ENCODE measurements around the gene PHC3. TPM values are rescaled to one million over a fixed set of nuclear protein-coding genes. Genes with fewer than 3 reads are reported as not detected.
A peak's percentile ranks its signal among the peaks of the same experiment; 100 is the strongest.

The PHC3 gene
- total and polyA plus RNA-seq, 2 of the 13 experiments (the other 11 are each of a cell fraction or from before 2014, with no cell fraction given) = 24.1 to 49.0 TPM

DNA sequence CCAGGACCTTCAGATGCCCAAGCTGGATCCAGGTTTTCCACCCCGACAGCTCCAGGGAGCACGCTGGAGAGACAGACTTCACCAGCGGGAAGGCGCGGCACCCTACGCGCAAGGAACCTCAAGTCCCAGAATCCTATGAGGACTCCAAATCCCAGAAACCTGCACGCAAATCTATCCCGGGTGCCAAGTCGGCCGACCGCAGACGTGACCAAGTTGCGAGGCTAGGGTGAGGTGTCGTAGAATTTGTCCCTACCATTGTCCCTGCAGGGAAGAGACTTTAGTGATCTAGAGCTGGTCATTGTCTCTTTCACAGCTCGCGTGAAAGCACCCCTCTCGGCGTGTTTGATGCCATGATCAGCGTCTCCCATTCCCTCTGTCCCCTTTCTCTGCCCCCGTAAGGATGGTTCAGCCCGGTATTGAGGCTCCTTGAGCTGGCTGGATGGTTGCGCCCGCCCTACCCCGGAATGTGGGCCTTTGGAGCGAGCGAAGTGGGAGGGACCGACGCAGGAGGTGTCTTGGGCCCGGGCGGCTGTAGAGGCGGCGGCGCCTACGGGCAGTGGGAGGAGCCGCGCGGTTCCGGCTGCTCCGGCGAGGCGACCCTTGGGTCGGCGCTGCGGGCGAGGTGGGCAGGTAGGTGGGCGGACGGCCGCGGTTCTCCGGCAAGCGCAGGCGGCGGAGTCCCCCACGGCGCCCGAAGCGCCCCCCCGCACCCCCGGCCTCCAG lies 40.6 kb upstream of the PHC3 start, which contains the start of gene PRKCI (continued):
- peak; percentile 46; the same call in 1 of the 2 replicates for TF ChIP-seq PHF20 (CRISPR knock-in tag; IDR thresholded peaks at IDR 0.05)
- no peak for TF ChIP-seq RFXAP (CRISPR knock-in tag; IDR thresholded peaks at IDR 0.05; ENCODE audit: borderline replicate concordance)
- TF ChIP-seq, protein P1, sequence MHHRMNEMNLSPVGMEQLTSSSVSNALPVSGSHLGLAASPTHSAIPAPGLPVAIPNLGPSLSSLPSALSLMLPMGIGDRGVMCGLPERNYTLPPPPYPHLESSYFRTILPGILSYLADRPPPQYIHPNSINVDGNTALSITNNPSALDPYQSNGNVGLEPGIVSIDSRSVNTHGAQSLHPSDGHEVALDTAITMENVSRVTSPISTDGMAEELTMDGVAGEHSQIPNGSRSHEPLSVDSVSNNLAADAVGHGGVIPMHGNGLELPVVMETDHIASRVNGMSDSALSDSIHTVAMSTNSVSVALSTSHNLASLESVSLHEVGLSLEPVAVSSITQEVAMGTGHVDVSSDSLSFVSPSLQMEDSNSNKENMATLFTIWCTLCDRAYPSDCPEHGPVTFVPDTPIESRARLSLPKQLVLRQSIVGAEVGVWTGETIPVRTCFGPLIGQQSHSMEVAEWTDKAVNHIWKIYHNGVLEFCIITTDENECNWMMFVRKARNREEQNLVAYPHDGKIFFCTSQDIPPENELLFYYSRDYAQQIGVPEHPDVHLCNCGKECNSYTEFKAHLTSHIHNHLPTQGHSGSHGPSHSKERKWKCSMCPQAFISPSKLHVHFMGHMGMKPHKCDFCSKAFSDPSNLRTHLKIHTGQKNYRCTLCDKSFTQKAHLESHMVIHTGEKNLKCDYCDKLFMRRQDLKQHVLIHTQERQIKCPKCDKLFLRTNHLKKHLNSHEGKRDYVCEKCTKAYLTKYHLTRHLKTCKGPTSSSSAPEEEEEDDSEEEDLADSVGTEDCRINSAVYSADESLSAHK (CRISPR knock-in tag; IDR thresholded peaks at IDR 0.05; ENCODE audit: borderline replicate concordance) = no peak
- TF ChIP-seq DMAP1 (CRISPR knock-in tag; IDR thresholded peaks at IDR 0.05) = 0 out of 2 replicates have a peak, but pooled peaks have one; percentile 43
- no peak; the same call in none of the 2 replicates for TF ChIP-seq ZNF350 (CRISPR knock-in tag; IDR thresholded peaks at IDR 0.05; ENCODE audit: borderline replicate concordance, low read depth)
- TF ChIP-seq GZF1 (CRISPR knock-in tag; IDR thresholded peaks at IDR 0.05) = no peak
- no peak for TF ChIP-seq ZNF678 (CRISPR knock-in tag; IDR thresholded peaks at IDR 0.05)
- TF ChIP-seq, protein P2, sequence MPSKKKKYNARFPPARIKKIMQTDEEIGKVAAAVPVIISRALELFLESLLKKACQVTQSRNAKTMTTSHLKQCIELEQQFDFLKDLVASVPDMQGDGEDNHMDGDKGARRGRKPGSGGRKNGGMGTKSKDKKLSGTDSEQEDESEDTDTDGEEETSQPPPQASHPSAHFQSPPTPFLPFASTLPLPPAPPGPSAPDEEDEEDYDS (CRISPR knock-in tag; IDR thresholded peaks at IDR 0.05) = peak; percentile 72
- TF ChIP-seq ZNF616 (CRISPR knock-in tag; IDR thresholded peaks at IDR 0.05; ENCODE audit: low read depth) = no peak
- TF ChIP-seq, protein P3, sequence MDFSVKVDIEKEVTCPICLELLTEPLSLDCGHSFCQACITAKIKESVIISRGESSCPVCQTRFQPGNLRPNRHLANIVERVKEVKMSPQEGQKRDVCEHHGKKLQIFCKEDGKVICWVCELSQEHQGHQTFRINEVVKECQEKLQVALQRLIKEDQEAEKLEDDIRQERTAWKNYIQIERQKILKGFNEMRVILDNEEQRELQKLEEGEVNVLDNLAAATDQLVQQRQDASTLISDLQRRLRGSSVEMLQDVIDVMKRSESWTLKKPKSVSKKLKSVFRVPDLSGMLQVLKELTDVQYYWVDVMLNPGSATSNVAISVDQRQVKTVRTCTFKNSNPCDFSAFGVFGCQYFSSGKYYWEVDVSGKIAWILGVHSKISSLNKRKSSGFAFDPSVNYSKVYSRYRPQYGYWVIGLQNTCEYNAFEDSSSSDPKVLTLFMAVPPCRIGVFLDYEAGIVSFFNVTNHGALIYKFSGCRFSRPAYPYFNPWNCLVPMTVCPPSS (IDR thresholded peaks at IDR 0.05) = no peak
- no peak for TF ChIP-seq MXD4 (CRISPR knock-in tag; IDR thresholded peaks at IDR 0.05)
- no peak; the same call in 1 of the 2 replicates for TF ChIP-seq REPIN1 (CRISPR knock-in tag; IDR thresholded peaks at IDR 0.05; ENCODE audit: borderline replicate concordance, low read depth)
- no peak; the same call in 1 of the 2 replicates for TF ChIP-seq ZBTB3 (CRISPR knock-in tag; IDR thresholded peaks at IDR 0.05; ENCODE audit: borderline replicate concordance, low read depth)
- TF ChIP-seq ZMAT3 (CRISPR knock-in tag; conservative IDR thresholded peaks at IDR 0.05) = no peak; the same call in 1 of the 2 replicates
- no peak for TF ChIP-seq ZNF12 (CRISPR knock-in tag; IDR thresholded peaks at IDR 0.05)
- no peak for TF ChIP-seq FOXM1 (CRISPR knock-in tag; IDR thresholded peaks at IDR 0.05)
- TF ChIP-seq, protein P4, sequence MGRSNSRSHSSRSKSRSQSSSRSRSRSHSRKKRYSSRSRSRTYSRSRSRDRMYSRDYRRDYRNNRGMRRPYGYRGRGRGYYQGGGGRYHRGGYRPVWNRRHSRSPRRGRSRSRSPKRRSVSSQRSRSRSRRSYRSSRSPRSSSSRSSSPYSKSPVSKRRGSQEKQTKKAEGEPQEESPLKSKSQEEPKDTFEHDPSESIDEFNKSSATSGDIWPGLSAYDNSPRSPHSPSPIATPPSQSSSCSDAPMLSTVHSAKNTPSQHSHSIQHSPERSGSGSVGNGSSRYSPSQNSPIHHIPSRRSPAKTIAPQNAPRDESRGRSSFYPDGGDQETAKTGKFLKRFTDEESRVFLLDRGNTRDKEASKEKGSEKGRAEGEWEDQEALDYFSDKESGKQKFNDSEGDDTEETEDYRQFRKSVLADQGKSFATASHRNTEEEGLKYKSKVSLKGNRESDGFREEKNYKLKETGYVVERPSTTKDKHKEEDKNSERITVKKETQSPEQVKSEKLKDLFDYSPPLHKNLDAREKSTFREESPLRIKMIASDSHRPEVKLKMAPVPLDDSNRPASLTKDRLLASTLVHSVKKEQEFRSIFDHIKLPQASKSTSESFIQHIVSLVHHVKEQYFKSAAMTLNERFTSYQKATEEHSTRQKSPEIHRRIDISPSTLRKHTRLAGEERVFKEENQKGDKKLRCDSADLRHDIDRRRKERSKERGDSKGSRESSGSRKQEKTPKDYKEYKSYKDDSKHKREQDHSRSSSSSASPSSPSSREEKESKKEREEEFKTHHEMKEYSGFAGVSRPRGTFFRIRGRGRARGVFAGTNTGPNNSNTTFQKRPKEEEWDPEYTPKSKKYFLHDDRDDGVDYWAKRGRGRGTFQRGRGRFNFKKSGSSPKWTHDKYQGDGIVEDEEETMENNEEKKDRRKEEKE (IDR thresholded peaks at IDR 0.05) = no peak
- no peak for TF ChIP-seq FIP1L1 (IDR thresholded peaks at IDR 0.05; ENCODE audit: borderline replicate concordance, insufficient read depth, low read depth, low read length)
- no peak for TF ChIP-seq GTF2F1 (IDR thresholded peaks at IDR 0.05; ENCODE audit: low read length)
- no peak for TF ChIP-seq NFKBIZ (CRISPR knock-in tag; IDR thresholded peaks at IDR 0.05)
- TF ChIP-seq ZFY (CRISPR knock-in tag; IDR thresholded peaks at IDR 0.05) = peak; percentile 82
- TF ChIP-seq ZMYM3 (CRISPR knock-in tag; IDR thresholded peaks at IDR 0.05) = no peak
- TF ChIP-seq, protein P5, sequence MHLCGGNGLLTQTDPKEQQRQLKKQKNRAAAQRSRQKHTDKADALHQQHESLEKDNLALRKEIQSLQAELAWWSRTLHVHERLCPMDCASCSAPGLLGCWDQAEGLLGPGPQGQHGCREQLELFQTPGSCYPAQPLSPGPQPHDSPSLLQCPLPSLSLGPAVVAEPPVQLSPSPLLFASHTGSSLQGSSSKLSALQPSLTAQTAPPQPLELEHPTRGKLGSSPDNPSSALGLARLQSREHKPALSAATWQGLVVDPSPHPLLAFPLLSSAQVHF (CRISPR knock-in tag; IDR thresholded peaks at IDR 0.05) = no peak
